ENCODE data around the gene CDC42EP3.
A peak's percentile ranks its signal among the peaks of the same experiment; 100 is the strongest.

Gene CDC42EP3

DNA sequence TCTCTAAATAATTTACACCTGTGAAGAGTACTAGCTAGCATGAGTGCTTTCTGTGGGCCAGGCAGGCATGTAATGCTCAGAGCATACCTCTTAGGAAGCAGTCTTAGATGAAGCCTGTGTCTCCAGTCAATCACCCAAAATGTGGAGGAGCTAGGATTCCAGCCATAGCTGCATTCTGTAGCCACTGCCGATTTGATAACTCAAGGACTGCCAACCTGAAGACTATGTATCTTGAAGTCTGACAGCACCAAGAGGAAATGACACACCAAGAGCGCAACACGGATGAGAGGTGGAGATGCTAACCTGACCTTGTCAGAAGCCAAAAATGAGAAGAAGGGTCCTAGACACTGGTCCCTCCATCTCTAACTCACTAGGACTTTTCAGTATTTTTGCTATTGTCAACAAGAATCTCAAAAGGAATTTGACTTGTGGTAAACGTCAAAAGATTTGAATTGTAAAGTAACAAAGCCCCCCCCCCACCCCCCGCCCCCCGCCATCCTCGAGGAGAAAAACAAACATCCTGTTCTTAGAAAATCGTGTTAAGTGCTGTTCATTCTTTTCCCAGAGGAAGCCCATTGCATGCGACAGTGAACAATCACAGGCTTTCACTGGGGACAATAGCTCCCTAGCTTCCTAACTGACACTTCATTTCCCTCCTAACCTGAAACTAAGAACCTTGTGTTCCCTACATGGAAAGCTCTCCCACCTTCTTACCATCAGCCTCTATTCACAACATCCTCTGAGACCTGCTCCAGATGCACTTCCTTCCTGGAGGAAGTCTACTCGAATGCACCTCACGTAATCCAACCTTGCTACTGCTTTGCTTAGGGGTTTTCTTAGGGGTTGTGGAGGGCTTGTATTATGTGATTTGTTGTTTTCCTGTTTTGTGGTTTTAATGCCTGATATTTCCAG, 14.7 kb downstream of the CDC42EP3 start:
- no peak for DNase-seq (ENCODE audit: low read depth in 2 of 2)

DNA sequence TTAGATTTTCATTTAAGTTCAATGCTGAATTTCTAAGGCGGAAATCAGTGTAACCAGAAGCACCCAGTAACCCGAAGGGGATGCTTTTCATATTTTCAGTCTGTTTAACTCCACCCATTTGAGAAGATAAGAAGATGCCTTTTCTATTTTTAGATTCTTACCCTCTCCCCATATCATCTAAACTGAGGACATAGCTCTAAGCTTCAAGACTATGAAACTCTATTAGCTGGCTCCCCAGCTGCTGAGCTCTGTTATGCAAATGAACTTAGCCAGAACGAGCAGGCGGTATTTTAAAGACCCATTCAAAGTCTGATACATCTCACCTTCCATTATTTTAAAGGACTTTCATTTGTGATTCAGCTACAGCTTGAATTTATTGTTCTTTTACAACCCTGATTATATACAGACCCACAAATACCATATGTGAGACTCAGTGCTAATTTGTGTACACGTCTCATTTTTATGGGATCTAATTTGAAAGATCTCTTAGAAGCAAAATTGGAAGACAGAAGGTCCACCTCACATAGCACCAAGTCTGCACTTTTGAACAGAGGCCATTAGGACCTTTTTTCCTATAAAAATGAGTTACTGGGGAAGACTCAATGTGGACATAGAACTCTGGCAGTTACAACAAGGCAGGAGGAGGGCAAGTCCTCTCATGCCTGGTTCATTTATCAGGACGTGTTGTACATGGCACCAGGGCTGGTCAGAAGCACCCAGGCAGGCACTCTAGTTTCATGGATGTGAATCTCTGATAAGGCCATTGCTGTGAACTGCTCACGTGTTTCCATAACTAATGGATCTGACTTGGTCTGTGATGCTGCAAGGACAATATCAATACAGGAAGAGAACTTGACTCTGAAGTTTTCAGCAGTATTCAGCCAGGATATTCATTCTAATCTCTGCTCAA, 16.3 kb downstream of the CDC42EP3 start:
- DNase-seq (ENCODE audit: low read depth in 2 of 2), result no peak

DNA sequence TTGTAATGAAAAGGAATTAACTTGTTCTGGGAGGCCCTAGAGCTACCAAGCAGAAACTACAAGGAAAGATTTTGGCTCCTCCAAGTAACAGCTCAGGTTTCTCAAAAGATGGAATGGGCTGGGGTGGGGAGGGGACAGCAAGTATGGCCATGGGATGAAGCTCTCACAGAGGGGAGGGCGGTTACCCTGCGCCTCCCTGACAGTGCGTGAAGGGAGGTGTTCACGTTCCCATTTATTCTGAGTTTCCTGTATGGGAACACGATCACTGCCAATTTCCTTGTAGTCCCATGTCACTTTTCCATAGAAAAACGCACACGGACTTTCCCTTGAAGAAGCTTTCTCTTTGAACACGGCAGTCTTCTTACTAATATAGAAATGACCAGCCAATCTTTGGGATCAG, 17.0 kb downstream of the CDC42EP3 start:
- DNase-seq (ENCODE audit: low read depth in 2 of 2), result no peak

DNA sequence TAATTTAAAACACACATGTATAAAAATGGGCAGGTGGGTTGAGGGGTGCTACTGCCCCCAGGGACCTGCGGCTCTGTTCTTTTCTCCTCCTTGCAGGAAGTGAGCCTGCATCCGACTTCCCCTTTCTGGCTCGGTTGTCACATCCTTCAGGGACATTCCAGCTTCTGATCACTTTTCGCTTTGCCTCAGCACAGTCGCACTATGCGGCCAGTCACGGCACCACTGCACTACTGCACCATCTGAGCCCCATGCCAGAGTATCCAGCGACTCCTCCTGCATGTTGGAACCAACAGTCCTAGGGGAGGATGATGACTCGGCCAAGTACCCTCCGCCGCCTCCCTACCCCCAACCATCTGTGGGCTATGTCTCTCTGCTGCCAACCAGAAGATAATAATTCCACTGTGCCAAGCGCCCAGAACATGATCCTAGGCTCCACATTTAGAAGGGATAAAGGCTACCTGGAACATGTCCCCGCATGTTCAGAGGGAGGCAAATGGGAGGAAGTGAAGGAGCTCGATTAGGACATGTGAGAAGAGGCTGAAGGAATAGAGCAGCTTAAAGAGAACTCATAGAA, 17.6 kb downstream of the CDC42EP3 start:
- DNase-seq (ENCODE audit: low read depth in 2 of 2), result no peak

DNA sequence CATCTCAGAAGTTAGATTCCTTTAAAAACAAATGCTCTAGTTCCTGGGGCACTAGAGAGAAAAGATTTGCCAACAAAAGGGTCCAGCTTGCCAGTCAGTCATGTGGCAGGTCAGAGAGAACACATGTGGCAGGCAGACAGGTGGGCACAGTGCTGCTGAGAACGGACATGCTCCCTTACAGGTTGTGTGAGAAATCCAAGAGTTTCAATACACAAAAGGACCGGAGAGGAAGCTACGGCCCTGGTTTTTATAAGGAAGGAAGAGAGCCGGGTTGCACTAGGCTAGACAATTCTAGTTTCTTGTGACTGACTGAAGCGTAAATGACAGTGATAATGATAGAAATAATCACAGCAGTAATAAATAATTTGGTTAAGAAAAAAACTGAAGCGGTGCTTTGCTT, 18.3 kb downstream of the CDC42EP3 start:
- no peak for DNase-seq (ENCODE audit: low read depth in 2 of 2)

DNA sequence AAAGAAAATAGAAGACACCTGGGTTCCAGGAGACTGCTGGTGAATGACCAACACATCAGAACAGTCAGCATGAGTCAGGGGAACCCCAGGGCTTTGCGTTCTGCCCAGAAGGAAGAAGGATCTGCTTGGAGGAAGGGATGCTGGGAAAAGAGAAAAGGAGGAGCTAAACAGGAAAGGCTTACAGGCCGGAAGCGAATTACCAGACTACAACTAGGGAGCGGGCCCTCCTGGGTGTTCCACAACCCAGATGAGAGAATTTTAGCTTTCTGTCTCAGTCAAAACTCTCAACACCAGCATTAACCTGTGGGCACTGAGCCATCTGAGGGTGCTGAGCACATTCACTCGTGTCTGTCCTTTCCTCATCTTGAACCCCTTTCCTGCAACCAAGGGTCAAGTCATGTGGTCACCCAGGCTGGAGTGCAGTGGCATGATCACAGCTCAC, 19.2 kb downstream of the CDC42EP3 start:
- DNase-seq (ENCODE audit: low read depth in 2 of 2), result no peak

DNA sequence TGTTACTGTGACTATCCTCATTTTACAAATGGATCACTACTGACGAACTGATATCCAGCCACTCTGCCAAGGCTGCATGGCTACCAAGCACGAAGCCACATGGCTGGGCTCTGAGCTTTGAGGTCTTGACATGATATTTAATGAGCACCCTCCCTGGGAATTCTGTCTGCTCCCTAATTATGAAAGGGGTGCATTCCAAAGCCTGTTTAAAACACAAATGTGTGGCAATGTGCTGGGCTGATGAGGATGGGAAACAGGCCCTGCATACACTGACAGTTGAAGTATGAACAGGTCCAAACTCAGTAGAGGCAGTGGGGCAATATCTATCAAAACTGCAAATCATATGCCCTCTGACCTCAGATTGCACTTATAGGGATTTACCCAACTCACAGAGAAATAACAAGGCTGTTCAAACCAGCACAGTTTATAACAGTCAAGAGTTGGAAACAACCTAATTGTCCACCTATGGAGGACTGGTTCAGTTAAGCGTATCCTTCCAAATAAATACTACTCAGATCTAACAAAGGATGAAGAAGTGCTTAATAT, 20.8 kb downstream of the CDC42EP3 start:
- no peak for DNase-seq (ENCODE audit: low read depth in 2 of 2)

DNA sequence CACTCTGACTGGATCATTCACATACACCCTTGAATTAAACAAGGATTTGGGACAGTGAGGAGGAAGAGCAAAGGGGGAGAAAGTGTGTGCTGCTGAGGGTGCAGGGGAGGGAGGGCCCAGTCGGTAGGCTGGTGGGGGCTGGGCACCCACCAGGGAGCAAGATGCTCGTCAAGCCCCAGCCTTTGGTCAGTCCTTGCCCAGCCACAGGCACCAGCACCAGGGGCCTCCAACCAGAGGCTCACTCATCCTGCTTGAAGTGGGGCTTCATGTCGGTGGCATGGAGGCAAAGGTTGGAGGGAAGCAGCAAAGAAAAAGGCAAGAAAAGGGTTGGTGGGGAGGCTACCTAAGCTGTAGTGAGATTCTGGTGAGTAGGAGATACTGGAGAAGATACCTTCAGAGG, 21.9 kb downstream of the CDC42EP3 start:
- DNase-seq (ENCODE audit: low read depth in 2 of 2), result no peak

DNA sequence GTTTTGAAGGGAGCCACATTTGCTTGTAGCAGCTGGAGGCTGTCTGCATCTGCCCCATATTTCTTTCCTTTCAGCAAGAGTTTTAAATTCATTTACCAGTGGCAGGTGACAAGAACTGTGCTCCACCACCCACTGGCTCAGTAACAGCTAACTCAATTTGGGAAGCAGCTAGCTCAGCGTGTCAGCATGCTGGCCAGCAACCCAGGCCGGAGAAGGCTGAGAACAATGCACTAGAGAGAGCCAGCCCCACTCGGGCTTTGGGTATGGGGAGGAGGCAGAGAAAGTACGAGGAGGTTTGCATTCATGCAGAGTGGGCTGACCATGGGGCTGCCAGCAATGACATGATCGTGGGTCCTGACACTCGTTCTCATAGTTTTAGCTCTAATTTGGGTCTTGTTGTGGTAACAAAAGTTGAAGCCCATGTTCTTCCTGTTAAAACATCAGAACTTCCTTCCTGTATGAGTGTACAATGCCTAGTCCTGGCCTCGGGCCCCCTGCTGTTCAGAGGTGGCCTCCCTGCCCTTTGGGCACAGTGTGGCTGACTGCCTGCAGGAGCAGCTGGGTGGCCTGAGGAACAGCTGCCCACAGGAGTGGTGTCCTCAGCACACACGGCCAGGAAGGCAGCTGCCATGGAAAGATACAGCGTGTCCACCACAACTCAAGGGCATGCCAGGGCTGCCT, 23.0 kb downstream of the CDC42EP3 start:
- DNase-seq (ENCODE audit: low read depth in 2 of 2), result peak in 1 of 2 donors; percentile 30

DNA sequence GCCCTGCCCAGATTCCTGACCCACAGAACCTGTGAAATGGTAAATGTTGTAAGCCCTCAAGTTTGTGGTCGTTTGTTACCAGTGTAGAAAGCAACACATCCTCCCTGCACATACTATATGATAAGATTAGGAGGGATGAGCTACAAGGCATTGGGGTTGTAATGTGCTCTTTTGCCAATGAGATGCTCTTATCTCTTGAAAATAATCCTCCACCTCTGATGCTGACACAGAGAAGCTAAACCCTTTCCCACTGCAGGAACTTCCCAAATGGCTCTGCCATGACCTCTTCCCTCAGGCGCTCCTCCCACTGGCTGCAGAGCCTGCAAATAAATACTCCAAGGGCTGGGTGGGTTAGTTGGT, 23.5 kb downstream of the CDC42EP3 start:
- DNase-seq (ENCODE audit: low read depth in 2 of 2), result no peak

DNA sequence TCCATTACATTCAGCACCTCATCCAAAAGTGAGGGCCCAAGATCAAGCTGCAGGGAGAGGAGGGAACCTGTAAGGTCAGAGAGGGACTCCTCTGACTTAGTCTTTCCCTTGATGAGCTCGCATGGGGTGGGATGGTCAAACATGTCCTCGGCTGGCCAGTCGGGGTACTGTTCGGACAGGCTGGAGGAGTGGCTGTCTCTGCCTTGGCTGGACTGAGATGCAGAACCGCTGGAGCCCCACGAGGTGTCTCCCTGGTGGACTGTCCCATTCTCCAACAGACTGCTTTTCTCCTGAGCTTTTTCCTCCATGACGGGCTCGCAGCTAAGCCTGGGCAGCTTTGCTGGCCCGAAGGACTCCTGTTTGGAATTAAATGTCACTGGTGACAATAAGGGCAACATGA, 25.6 kb downstream of the CDC42EP3 start:
- DNase-seq (ENCODE audit: low read depth in 2 of 2), result no peak

DNA sequence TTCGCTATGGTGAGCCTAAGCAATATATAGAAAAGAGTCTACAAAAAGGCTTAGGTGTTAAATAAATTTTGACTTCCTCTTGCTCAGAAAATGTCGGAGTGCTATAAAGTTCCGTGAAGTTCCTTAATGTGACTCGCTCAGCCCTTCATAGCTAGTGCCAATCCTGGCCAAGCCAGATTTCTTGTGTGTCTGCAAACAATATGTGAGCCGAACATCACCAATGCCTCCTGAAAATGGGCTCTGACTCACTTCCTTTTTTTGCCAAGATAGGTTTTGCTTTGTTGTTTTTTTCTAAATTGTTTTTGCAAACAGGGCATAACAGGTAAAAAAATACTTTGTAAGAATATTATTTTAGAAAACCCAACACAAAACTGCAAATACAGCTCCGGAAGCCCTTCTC, 26.1 kb downstream of the CDC42EP3 start:
- no peak for DNase-seq (ENCODE audit: low read depth in 2 of 2)

DNA sequence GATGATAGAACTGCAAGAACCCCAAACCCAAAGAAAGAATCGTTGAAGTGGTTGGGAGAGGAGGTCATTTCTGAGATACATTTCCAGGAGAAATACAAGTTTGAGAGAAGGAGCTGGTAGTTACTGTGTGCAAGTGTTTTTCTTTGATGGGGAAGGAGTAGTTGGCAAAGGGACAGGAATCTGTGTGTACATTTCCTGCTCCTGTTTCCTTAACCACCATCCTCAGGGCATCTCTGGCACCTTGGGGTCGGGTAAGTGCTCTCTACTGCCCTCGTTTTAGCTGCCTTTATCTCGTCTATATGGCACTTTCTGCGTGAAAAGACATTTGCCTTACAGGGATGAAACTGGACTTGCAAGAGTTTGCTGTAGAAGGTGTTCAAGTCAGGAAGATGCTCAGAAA, 27.3 kb downstream of the CDC42EP3 start:
- DNase-seq (ENCODE audit: low read depth in 2 of 2), result no peak

DNA sequence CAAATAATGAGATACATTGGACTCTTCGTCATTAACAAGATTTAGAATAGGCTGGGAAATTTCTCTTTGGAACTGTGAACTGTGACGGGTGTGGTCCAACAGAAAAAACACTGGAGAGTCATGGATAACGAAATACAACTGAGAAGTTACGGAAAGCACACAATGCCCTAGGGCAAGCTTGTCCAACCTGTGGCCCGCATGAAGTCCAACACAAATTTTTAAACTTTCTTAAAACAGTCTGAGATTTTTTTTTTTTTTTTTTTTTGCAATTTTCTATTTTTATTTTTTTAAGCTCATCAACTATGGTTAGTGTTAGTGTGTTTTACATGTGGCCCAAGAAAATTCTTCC, 27.7 kb downstream of the CDC42EP3 start:
- no peak for DNase-seq (ENCODE audit: low read depth in 2 of 2)

DNA sequence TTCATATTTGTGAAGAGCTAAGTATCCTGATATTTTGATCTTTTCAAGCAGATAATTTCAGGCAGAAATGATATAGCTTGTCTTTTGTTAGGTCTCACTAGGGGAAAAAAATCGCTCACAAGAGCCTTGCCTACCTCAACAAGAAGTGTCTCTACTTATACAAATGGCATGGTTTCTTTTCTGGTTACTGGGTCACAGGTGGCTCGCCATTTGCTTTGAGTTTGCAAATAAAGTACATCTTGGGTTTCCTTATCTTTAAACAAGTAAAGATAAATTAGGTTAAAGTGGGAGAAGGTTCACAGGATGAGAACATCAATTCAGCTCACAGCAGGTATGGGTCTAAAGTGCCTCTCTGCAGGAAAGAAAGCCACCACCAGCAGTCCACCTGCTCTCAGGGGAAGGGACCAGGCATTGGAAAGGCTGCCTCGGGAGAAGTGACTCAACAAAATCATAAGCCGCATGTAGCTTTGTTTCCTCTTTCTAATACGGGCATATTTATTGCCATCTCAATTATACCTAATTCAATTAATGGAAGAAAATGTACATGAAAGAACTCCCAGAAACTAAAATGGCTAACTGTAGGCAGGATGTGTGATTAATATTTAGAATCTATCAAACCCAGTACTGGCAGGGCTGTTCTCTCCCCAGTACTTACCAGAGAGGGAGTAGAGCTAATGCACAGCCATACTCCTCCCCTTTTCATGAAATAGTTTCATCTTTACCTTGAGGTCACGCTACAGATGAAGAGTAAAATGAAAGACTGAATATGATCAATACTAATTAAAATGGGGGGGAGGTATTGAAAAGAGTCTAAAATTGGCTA, 28.3 kb downstream of the CDC42EP3 start:
- no peak for DNase-seq (ENCODE audit: low read depth in 2 of 2)

DNA sequence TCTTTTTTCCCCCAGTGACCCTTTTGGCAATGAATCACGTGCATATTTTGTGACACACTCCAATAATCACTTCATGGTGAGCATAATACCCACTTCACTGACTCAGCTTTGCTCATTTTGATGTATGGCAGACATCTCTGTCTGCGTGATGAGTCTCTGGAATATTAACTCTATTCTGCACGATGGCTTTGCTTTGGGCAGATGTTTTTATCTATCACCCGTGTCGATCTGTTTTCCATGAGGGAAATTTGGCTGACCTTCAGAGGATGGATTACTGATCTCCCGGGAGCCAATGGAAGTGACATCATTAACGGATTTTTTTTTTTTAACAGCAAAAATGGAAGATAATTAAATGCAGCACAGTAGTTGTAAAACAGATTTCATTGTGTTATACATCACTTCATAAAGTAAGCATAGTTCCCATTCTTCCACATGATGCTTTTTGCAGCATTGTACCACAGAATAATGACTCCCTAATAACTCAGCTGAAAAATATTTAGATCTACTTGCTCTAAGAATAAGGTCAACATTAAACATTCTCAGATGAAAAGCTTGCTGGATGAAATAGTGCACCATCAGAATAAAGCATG, 29.8 kb downstream of the CDC42EP3 start:
- DNase-seq (ENCODE audit: low read depth in 2 of 2), result no peak

DNA sequence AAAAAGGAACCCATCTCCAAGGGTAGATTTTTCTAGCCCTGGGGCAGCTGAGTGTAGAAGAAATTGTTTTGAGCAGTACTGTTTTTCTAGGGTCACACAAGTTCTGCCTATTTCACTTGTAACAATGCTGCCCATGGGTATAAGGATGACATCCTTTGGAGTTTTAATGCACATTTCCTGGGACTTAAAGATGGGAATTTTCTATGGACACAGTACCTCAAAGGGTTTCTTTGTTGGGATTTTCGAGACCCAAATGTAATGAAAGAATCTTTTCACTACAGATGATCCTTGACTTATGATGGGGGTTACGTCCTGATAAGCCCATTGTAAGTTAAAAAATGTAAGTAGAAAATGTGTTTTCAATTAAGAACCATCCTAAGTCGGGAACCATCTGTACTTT, 31.8 kb downstream of the CDC42EP3 start:
- no peak for DNase-seq (ENCODE audit: low read depth in 2 of 2)

DNA sequence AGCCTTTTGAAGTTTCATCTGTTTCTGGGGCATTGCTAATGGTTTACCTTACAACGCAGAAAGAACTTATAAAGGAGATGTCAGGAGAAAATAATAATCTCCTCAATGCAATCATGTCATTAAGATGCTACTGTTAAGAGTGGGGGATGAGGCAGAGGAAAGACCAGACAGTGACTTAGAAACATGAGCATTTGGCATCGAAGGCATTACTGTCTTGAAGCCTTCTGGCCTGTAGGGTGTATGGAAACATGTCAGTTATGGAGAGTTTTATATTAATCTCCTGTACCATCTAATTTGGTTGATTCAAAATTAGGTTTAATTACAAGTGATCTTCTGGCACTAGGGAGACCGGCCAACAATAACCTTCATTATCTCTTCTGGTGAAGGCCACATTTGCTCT, 32.5 kb downstream of the CDC42EP3 start:
- DNase-seq (ENCODE audit: low read depth in 2 of 2), result no peak

DNA sequence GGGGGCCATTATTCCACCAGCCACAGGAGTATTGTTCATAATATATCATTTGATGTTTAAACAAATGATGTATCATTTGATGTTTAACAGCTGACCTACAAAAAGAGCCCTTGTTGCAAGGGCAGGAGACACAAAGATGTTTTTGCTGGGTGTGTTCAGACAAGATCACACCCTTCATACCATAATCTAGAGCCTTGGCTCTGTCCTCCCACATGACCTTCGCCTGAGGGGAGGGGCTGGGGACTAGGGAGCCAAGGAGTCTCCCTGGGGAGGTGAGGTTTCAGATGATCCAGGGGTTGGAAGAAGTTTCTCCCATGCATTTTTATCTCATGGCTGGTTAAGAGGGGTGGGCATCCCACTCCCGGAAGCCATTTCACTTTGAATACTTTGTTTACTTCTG, 33.5 kb downstream of the CDC42EP3 start:
- DNase-seq (ENCODE audit: low read depth in 2 of 2), result no peak

DNA sequence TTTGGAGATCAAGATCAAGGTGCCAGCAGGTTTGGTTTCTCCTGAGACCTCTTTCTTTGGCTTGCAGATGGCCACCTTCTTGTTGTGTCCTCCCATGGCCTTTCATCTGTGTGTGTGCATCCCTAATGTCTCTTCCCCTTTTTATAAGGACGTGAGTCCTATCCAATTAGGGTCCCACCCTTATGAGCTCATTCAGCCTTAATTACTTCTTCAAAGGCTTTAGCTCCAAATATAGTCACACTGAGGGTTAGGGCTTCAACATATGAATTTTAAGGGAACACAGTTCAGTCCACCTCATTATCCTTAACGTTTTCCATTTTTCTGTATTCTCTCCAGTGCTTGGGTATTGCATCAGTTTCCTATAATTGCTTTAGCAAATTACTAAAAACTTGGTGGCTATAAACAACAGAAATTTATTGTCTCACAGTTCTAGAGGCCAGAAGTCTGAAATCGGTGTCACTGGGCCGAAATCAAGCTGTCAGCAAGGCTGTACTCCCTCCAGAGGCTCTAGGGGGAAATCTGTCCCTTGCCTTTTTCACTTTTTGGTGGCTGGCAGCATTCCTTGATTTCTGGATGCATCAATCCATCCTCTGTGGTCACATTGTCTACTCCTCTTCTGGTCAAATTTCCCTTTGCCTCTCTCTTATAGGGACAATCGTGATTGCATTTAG, 34.1 kb downstream of the CDC42EP3 start:
- no peak for DNase-seq (ENCODE audit: low read depth in 2 of 2)
